ENCODE measurements around the gene UNC93B1. TPM values are rescaled to one million over a fixed set of nuclear protein-coding genes. Genes with fewer than 3 reads are reported as not detected.

The UNC93B1 gene
- total RNA-seq, 1 experiment from 2014 or later = 1.4 TPM

DNA sequence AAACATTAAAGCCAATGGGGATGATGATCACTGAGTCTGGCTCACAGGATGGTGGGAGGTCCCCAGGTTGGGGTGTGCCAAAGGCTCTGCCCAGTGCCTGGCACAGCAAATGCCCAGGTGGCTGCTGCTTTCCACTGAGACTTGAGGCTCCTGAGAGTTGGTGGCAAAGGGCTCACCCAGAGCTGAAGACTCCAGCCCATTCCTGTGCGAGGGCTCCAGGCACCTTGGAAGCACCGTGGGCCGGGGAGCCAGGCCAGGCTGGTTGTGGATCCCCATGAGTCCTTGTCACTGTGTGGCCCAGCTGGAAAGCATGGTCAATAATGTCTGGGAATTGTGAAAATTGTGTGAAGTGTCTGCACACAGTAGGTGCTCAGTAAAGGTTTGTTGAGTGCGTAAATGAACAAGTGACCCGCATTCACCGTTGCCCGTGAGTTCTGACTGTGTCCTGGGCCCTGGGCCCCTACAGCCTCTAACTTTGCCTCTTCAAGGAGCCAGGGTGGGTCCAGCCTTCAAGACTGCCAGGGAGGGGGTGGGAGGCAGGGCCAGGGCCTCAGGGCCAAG lies 2.8 kb upstream of the UNC93B1 start:
- ChIA-PET POLR2A (ENCODE audit: low non-redundant PET) (interaction anchor here (0.6 kb wide), 1 partner anchor 24 kb away, joined by 3 read pairs; no protein-coding TSS in a partner anchor), CTCF (no interaction called here)
- intact Hi-C loops (cut with micrococcal nuclease; ENCODE audit: unreplicated experiment) = loop anchor here (10.0 kb wide), 1 partner anchor 198 kb away; no protein-coding TSS in a partner anchor
- H3K4me3 ChIP-seq (ENCODE audit: low read depth, low read length, poor library complexity, severe bottlenecking) = no peak overlapping the region
- BruUV-seq (replicated peaks) = no TSS peak
- TF ChIP-seq, protein P1, sequence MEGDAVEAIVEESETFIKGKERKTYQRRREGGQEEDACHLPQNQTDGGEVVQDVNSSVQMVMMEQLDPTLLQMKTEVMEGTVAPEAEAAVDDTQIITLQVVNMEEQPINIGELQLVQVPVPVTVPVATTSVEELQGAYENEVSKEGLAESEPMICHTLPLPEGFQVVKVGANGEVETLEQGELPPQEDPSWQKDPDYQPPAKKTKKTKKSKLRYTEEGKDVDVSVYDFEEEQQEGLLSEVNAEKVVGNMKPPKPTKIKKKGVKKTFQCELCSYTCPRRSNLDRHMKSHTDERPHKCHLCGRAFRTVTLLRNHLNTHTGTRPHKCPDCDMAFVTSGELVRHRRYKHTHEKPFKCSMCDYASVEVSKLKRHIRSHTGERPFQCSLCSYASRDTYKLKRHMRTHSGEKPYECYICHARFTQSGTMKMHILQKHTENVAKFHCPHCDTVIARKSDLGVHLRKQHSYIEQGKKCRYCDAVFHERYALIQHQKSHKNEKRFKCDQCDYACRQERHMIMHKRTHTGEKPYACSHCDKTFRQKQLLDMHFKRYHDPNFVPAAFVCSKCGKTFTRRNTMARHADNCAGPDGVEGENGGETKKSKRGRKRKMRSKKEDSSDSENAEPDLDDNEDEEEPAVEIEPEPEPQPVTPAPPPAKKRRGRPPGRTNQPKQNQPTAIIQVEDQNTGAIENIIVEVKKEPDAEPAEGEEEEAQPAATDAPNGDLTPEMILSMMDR (conservative IDR thresholded peaks at IDR 0.05; ENCODE audit: low read depth, low read length) = no peak
- no peak for TF ChIP-seq EZH2 (IDR thresholded peaks at IDR 0.05; ENCODE audit: borderline replicate concordance, low read depth, low read length, poor library complexity, severe bottlenecking)
- no peaks in the 10 kb centered on the region for H3K36me3 ChIP-seq (ENCODE audit: insufficient read depth, low read length, poor library complexity, severe bottlenecking)
- DNase-seq (ENCODE audit: low spot score) = no peak
- H3K27ac ChIP-seq (ENCODE audit: low read depth, low read length, poor library complexity, severe bottlenecking) = no peak overlapping the region
- H3K27me3 ChIP-seq (replicated peaks; ENCODE audit: insufficient read depth, low read depth, low read length, poor library complexity) = peaks cover 5% of the 10 kb centered on the region
- no peaks in the 10 kb centered on the region for H3K9me3 ChIP-seq (ENCODE audit: low read depth, low read length, poor library complexity, severe bottlenecking)
- H3K4me1 ChIP-seq (ENCODE audit: insufficient read depth, low read length, poor library complexity, severe bottlenecking) = peaks cover 6% of the 10 kb centered on the region

DNA sequence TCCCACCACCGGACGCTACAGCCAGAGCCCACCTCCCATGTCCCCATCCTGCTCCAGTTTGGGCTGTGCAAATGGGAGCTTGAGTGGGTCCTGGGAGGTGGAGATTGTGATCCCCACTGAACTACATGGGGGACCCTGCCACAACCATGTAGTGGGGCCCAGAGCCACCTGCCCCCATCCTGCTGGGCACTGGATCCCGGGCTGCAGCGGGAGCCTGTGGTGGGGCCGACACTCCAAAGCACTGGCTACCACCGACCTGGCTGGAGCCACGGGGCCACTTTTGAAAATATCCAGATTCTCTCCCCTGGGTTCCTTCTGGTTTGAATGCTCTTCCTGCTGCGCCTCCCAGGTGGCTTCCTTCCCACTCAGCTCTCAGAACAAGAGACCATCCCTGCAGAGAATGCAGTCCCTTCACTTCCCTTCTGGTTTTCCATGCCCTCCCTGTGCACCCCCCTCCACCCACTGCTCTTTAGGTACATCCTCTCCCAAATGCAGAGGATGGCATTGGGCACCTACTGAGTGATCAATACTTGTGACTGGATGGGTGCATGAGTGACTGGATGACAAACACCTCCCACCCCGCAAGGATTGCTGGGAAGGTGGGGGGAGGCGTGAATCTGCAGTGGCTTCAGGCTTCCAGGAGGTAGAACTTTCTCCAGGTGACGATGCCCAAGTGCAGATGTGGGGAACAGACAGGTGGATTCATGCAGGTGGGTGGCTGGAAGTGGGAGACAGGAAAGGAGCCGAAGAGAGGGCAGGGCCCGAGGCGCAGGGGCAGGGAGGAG lies 846 bp upstream of the UNC93B1 start:
- DNase-seq (ENCODE audit: low spot score) = no peak
- no peak overlapping the region for H3K27ac ChIP-seq (ENCODE audit: low read depth, low read length, poor library complexity, severe bottlenecking)
- peaks cover 5% of the 10 kb centered on the region for H3K27me3 ChIP-seq (replicated peaks; ENCODE audit: insufficient read depth, low read depth, low read length, poor library complexity)
- intact Hi-C loops (cut with micrococcal nuclease; ENCODE audit: unreplicated experiment) = loop anchor here (10.0 kb wide), 1 partner anchor 200 kb away; no protein-coding TSS in a partner anchor
- peak overlapping the region; percentile 54 for H3K4me3 ChIP-seq (ENCODE audit: low read depth, low read length, poor library complexity, severe bottlenecking)
- no TSS peak for BruUV-seq (replicated peaks)
- no peak for TF ChIP-seq EZH2 (IDR thresholded peaks at IDR 0.05; ENCODE audit: borderline replicate concordance, low read depth, low read length, poor library complexity, severe bottlenecking)
- TF ChIP-seq, protein P1 (conservative IDR thresholded peaks at IDR 0.05; ENCODE audit: low read depth, low read length) = no peak
- POLR2A ChIA-PET (ENCODE audit: low non-redundant PET) = no interaction called here
- H3K9me3 ChIP-seq (ENCODE audit: low read depth, low read length, poor library complexity, severe bottlenecking) = no peaks in the 10 kb centered on the region
- peaks cover 6% of the 10 kb centered on the region for H3K4me1 ChIP-seq (ENCODE audit: insufficient read depth, low read length, poor library complexity, severe bottlenecking)
- H3K36me3 ChIP-seq (ENCODE audit: insufficient read depth, low read length, poor library complexity, severe bottlenecking) = no peaks in the 10 kb centered on the region
- CTCF ChIA-PET = no interaction called here

DNA sequence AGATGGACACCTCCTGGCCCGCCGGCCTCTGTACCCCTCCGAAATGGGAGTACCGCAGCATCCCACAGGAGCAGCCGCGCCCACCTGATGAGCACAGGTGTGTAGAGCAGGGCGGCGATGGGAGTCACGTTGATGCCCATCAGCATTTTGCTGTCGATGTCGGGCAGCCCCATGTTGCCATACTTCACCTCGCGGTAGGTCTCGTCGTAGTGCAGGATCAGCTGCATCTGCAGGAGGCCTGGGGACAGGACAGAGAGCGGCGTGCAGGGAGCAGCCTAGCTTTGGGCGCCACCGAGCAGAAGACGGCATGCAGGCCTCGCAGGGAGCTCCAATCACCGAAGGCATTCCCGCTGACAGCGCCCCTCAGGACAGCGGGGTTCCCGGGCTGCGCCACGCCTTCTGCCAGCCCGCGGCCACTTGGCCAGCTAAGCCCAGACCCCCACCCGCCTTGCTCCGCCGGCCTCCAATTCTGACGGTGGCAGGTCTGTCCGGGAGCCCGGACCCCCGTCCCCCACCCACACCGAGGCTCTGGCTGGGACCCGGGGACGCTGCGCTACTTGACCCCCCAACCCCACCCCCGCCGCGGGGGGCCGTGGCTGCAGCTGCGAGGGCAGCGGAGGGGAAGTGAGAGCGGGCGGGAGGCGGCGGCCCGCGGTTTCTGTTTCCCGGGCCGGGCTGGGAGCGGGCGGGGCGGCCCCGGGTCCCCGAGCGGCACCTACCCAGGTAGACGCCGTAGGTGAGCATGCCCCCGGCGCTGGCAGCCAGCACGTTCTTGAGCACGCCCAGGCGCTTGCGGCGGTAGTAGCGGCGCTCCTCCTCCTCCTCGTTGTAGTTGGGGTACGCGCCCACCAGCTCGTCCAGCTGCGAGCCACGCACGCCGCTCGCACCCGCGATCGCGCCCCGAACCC lies 705 bp downstream of the UNC93B1 start:
- CTCF ChIA-PET = no interaction called here
- Histone ChIP-seq H3K27me3 (replicated peaks; ENCODE audit: insufficient read depth, low read depth, low read length, poor library complexity) (peaks cover 5% of the 10 kb centered on the region), H3K4me3 (ENCODE audit: low read depth, low read length, poor library complexity, severe bottlenecking) (peak overlapping the region; percentile 54), H3K27ac (ENCODE audit: low read depth, low read length, poor library complexity, severe bottlenecking) (no peak overlapping the region), H3K36me3 (ENCODE audit: insufficient read depth, low read length, poor library complexity, severe bottlenecking) (no peaks in the 10 kb centered on the region), H3K4me1 (ENCODE audit: insufficient read depth, low read length, poor library complexity, severe bottlenecking) (peaks cover 6% of the 10 kb centered on the region), H3K9me3 (ENCODE audit: low read depth, low read length, poor library complexity, severe bottlenecking) (no peaks in the 10 kb centered on the region)
- no TSS peak for BruUV-seq (replicated peaks)
- intact Hi-C loops (cut with micrococcal nuclease; ENCODE audit: unreplicated experiment) = loop anchor here (10.0 kb wide), 1 partner anchor 202 kb away; no protein-coding TSS in a partner anchor
- TF ChIP-seq, protein P1 (conservative IDR thresholded peaks at IDR 0.05; ENCODE audit: low read depth, low read length) = no peak
- no peak for TF ChIP-seq EZH2 (IDR thresholded peaks at IDR 0.05; ENCODE audit: borderline replicate concordance, low read depth, low read length, poor library complexity, severe bottlenecking)
- DNase-seq (ENCODE audit: low spot score) = no peak
- POLR2A ChIA-PET (ENCODE audit: low non-redundant PET) = no interaction called here
